Effector memory CD4-positive, alpha-beta T cell (primary cell): ENCODE data around the gene PMPCA.

ENCODE experiments used
- DNase-seq, 3 donors: peaks; one replicate each; pipeline ENCODE4 v3.0.0-alpha.2; 2020
- H3K27ac ChIP-seq: 2 replicates; pipeline ENCODE4 v1.7.0; 2013; ENCODE audit warnings: mild to moderate bottlenecking, low read length, moderate library complexity; ENCODE audit not compliant: insufficient read depth, poor library complexity, severe bottlenecking
- H3K27me3 ChIP-seq: replicated peaks from 2 replicates; pipeline ENCODE4 v1.7.0; 2013; ENCODE audit warnings: mild to moderate bottlenecking, low read length; ENCODE audit not compliant: insufficient read depth, control insufficient read depth, poor library complexity, severe bottlenecking
- H3K36me3 ChIP-seq: 2 replicates; pipeline ENCODE4 v1.7.0; 2013; ENCODE audit warnings: mild to moderate bottlenecking, low read length, moderate library complexity; ENCODE audit not compliant: control insufficient read depth, insufficient read depth
- H3K4me1 ChIP-seq: 2 replicates; pipeline ENCODE4 v1.7.0; 2013; ENCODE audit warnings: low read length, mild to moderate bottlenecking; ENCODE audit not compliant: control insufficient read depth, insufficient read depth, poor library complexity, severe bottlenecking
- H3K4me3 ChIP-seq: 2 replicates; pipeline ENCODE4 v1.7.0; 2013; ENCODE audit warnings: low read length, low read depth, mild to moderate bottlenecking; ENCODE audit not compliant: insufficient read depth, poor library complexity, severe bottlenecking
- H3K9me3 ChIP-seq: 2 replicates; pipeline ENCODE4 v1.7.0; 2013; ENCODE audit warnings: mild to moderate bottlenecking, low read length, moderate library complexity; ENCODE audit not compliant: control insufficient read depth

The PMPCA gene

DNA sequence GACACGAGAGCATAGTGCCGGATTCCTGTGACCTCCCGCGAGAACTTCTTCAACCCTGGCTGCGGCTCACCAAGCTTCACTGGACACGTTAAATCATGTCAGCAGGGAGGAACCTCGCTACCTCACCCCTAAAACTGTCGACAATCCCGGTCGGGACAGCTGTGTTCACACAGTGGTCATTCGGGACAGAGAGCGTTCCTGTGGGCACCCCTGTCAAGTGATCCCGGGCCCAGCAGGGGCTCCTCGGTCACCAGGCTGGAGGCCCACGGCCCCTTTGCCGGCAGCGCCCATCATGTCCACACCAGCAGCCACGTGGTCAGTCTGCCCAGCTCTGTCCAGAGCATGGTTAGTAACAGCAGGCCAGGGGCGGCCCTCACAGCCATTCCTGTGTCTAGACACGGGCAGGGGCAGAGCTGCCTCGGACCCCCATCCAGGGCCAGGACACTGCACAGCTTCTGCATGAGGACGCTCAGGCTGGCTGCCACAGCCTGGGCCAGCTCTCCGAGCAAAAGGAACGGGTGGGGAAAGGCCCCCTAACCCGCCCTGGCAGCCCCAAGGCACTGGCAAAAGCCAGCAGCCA is 25.7 kb downstream of the PMPCA start:
- no peak for DNase-seq
- Histone ChIP-seq H3K27me3 (no peaks in the 10 kb centered on the region), H3K36me3 (peaks cover 15% of the 10 kb centered on the region), H3K9me3 (no peaks in the 10 kb centered on the region), H3K4me1 (peaks cover 18% of the 10 kb centered on the region), H3K4me3 (no peak overlapping the region), H3K27ac (no peak overlapping the region)

GRCh38 chr9:136437430-136437829 is 27.0 kb downstream of the PMPCA start:
- Histone ChIP-seq H3K4me3 (no peak overlapping the region), H3K36me3 (peaks cover 18% of the 10 kb centered on the region), H3K27ac (peak overlapping the region; percentile 32), H3K9me3 (no peaks in the 10 kb centered on the region), H3K27me3 (no peaks in the 10 kb centered on the region), H3K4me1 (peaks cover 18% of the 10 kb centered on the region)
- DNase-seq: no peak

DNA sequence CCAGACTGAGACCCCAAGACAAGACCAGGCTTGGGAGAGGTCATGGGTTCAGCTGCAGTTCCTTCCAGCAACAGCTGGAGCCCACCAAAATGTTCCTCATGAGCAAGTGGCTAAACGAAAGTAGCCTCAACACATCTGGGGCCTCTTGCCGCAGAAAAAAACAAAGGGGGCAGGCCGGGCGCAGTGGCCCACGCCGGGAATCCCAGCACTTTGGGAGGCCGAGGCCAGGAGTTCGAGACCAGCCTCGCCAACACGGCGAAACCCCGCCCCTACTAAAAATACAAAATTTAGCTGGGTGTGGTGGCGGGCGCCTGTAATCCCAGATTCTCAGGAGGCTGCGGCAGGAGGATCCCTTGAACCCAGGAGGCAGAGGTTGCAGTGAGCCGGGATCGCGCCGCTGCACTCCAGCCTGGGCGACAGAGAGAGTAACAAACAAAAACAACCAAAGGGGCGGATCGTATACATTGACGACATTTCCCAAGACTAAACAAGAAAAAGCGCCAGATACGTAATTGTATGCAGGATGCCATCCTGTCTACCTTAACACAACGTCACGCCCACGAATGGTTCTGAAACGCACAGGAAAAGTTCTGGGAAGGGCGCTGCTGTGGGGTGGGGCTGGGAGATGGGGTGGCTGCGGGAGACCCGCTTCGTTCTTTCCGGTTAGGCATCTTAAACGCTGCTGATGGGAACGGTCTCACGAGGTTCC is 27.5 kb downstream of the PMPCA start:
- DNase-seq: peak in 2 of 3 donors; percentile 4 to 37
- Histone ChIP-seq H3K27ac (peak overlapping the region; percentile 71), H3K36me3 (peaks cover 18% of the 10 kb centered on the region)

GRCh38 chr9:136438548-136439480 is 28.4 kb downstream of the PMPCA start:
- H3K27ac ChIP-seq: peak overlapping the region; percentile 71
- H3K9me3 ChIP-seq: no peaks in the 10 kb centered on the region
- peaks cover 18% of the 10 kb centered on the region for H3K4me1 ChIP-seq
- peaks cover 19% of the 10 kb centered on the region for H3K36me3 ChIP-seq
- peak; percentile 20 to 45 (median 43) for DNase-seq
- peak overlapping the region; percentile 61 for H3K4me3 ChIP-seq
- no peaks in the 10 kb centered on the region for H3K27me3 ChIP-seq

More for the DNA sequence above, 27.5 kb downstream of the PMPCA start:
- Histone ChIP-seq H3K4me3 (peak overlapping the region; percentile 61), H3K9me3 (no peaks in the 10 kb centered on the region), H3K27me3 (no peaks in the 10 kb centered on the region), H3K4me1 (peaks cover 18% of the 10 kb centered on the region)

- Histone ChIP-seq H3K27ac (peak within 1 kb of the TSS; percentile 71), H3K4me1 (peaks cover 18% of the 10 kb centered on the region), H3K4me3 (peak within 1 kb of the TSS; percentile 61), H3K27me3 (no peaks in the 10 kb centered on the region), H3K36me3 (peaks cover 21% of the 10 kb centered on the region), H3K9me3 (no peaks in the 10 kb centered on the region)
- peak; percentile 63 to 74 (median 71) for DNase-seq
Measured at GRCh38 chr9:136439481-136440408, 29.3 kb downstream of the PMPCA start, which contains the start of gene INPP5E. Gene INPP5E, minus strand, starts transcription at chr9:136439845. Its CDS starts 426 bp downstream, at chr9:136439419.

DNA sequence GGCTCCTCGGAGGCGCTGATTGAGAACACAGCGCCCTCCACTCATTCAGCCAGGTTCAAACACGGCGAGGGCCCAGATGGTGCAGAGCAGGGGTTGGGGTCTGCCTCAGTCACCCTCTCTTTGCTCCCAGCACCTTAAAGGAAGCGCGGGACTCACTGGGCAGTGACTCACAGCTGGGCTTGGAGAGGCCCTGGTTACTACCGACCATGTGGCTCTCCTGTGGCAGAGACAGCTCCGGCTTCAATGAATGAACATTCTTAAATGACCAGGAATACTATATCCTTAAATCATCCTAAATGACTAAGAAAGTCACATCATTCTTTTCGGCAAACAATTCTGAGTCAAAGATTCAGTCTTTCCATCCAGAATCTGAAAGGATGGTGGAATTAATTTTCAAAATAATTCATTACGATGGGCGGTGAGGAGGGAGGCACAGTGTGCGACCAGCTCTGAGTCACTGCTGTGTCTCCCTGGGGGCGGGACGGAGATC is 30.8 kb downstream of the PMPCA start:
- no peak for DNase-seq
- Histone ChIP-seq H3K4me3 (no peak overlapping the region), H3K36me3 (peaks cover 35% of the 10 kb centered on the region), H3K27me3 (no peaks in the 10 kb centered on the region), H3K27ac (no peak overlapping the region), H3K9me3 (no peaks in the 10 kb centered on the region), H3K4me1 (peaks cover 18% of the 10 kb centered on the region)

GRCh38 chr9:136441681-136442245 is 31.3 kb downstream of the PMPCA start:
- peaks cover 18% of the 10 kb centered on the region for H3K4me1 ChIP-seq
- DNase-seq: no peak
- no peaks in the 10 kb centered on the region for H3K9me3 ChIP-seq
- no peak overlapping the region for H3K4me3 ChIP-seq
- H3K36me3 ChIP-seq: peaks cover 40% of the 10 kb centered on the region
- H3K27me3 ChIP-seq: no peaks in the 10 kb centered on the region
- no peak overlapping the region for H3K27ac ChIP-seq

DNA sequence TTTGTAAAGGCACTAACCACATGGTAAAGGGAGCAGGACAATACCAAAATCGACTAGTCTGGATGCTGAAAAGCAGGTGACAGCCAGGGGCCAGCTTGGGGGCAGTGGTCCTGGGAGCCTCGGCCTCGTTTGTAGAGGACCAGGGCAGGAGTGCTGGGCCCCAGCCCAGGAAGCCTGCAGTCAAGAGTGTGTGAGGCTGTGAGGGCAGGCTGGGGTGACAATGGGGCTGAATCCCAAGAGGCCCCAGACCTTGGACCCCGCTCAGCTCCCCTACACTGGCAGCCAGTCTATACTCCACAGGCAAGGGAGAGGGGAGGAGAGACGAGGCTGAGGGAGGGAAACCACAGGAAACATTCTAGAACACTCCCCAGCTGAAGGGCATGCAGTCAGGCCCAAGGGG is 31.8 kb downstream of the PMPCA start:
- H3K9me3 ChIP-seq: no peaks in the 10 kb centered on the region

DNA sequence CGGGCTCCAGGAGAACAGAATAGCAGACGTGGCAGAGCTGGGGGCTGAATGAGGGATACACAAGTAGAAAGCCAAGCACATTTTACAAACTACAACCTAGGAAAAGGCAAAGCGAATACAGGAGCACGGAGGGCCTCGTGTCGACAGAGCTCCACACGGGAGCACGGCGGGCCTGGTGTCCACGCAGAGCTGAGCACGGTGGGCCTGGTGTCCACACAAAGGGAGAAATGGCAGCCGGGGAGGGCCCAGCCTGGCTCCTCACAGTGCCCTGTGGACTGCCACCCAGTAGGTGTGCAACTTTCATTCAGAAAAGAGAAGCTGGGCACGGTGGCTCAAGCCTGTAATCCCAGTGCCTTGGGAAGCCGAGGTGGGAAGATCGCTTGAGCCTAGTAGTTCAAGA is 32.6 kb downstream of the PMPCA start:
- Histone ChIP-seq H3K36me3 (peaks cover 53% of the 10 kb centered on the region), H3K9me3 (no peaks in the 10 kb centered on the region), H3K4me1 (peaks cover 7% of the 10 kb centered on the region), H3K27ac (no peak overlapping the region), H3K27me3 (no peaks in the 10 kb centered on the region), H3K4me3 (no peak overlapping the region)
- no peak for DNase-seq

More for the DNA sequence above, 31.8 kb downstream of the PMPCA start:
- no peak overlapping the region for H3K4me3 ChIP-seq
- H3K4me1 ChIP-seq: peaks cover 14% of the 10 kb centered on the region
- peaks cover 45% of the 10 kb centered on the region for H3K36me3 ChIP-seq
- H3K27me3 ChIP-seq: no peaks in the 10 kb centered on the region
- no peak overlapping the region for H3K27ac ChIP-seq
- no peak for DNase-seq
